HepG2 (cell line): ENCODE measurements around the gene LIME1. TPM values are rescaled to one million over a fixed set of nuclear protein-coding genes. Genes with fewer than 3 reads are reported as not detected.

Experiments used
- ARID5B ChIP-seq: IDR thresholded peaks from 2 replicates; pipeline ENCODE4 v1.4.0; 2020; ENCODE audit warnings: mild to moderate bottlenecking, missing genetic modification reagents
- PHF21A ChIP-seq: sonication (generic); formaldehyde crosslinking; IDR thresholded peaks from 2 replicates; pipeline ENCODE4 v1.5.0; 2020; ENCODE audit warnings: mild to moderate bottlenecking, missing genetic modification reagents
- ZNF354B ChIP-seq: sonication (generic); formaldehyde crosslinking; IDR thresholded peaks from 2 replicates; pipeline ENCODE4 v1.8.0; 2022; ENCODE audit warnings: mild to moderate bottlenecking, missing genetic modification reagents
- ZNF609 ChIP-seq: sonication (generic); formaldehyde crosslinking; IDR thresholded peaks from 2 replicates; pipeline ENCODE4 v1.4.0; 2020; ENCODE audit warnings: mild to moderate bottlenecking, missing genetic modification reagents, borderline replicate concordance
- ZNF740 ChIP-seq: sonication (generic); formaldehyde crosslinking; IDR thresholded peaks from 2 replicates; pipeline ENCODE4 v1.4.0; 2020; ENCODE audit warnings: missing genetic modification reagents
- ZNF761 ChIP-seq: sonication (generic); formaldehyde crosslinking; conservative IDR thresholded peaks from 2 replicates; pipeline ENCODE4 v1.4.0; 2020; ENCODE audit warnings: mild to moderate bottlenecking, missing genetic modification reagents
- ZSCAN20 ChIP-seq: sonication (generic); formaldehyde crosslinking; IDR thresholded peaks from 2 replicates; pipeline ENCODE4 v1.4.0; 2020; ENCODE audit warnings: missing genetic modification reagents, mild to moderate bottlenecking, borderline replicate concordance
- polyA plus RNA-seq, 8 experiments: library from polyadenylated mRNA; depleted of rRNA in 3 of 8; stranded (reverse) in 7 of 8; unstranded in 1 of 8; fragments of >200 nt; fragmentation: Illumina TruSeq in 4 of 8; extraction: Trizol in 4 of 8; gene quantifications; 2 replicates each; pipeline versions ENCODE4 v1.2.1 to v1.2.3, GENCODE V29; 2011 to 2016; ENCODE audit warnings: low read depth in 4 of 8, missing spikeins in 1 of 8, mixed read lengths in 1 of 8; ENCODE audit not compliant: insufficient read depth in 1 of 8
- total RNA-seq, 5 experiments: library from RNA; depleted of rRNA; stranded (reverse); fragments of >200 nt; fragmentation: Illumina TruSeq; extraction: Trizol; gene quantifications; 2 replicates each; pipeline ENCODE4 v1.2.3, GENCODE V29; 2016; ENCODE audit warnings: low read depth in 1 of 5
- TF ChIP-seq, protein P1 (sequence below): IDR thresholded peaks from 2 replicates; pipeline ENCODE4 v1.6.1; 2016; ENCODE audit warnings: missing compliant biosample characterization, missing genetic modification reagents, borderline replicate concordance
- TF ChIP-seq, protein P2 (sequence below): sonication (generic); formaldehyde crosslinking; IDR thresholded peaks from 2 replicates; pipeline ENCODE4 v1.9.0; 2022; ENCODE audit warnings: missing genetic modification reagents, mild to moderate bottlenecking, borderline replicate concordance

LIME1 gene
- total and polyA plus RNA-seq, 2 of the 13 experiments (the other 11 are each of a cell fraction or from before 2014, with no cell fraction given) = 13.0 to 61.5 TPM

- no peak for TF ChIP-seq ZNF609
- TF ChIP-seq, protein P1, sequence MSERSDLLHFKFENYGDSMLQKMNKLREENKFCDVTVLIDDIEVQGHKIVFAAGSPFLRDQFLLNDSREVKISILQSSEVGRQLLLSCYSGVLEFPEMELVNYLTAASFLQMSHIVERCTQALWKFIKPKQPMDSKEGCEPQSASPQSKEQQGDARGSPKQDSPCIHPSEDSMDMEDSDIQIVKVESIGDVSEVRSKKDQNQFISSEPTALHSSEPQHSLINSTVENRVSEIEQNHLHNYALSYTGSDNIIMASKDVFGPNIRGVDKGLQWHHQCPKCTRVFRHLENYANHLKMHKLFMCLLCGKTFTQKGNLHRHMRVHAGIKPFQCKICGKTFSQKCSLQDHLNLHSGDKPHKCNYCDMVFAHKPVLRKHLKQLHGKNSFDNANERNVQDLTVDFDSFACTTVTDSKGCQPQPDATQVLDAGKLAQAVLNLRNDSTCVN (CRISPR knock-in tag) = no peak
- TF ChIP-seq PHF21A (CRISPR knock-in tag) = no peak
- no peak for TF ChIP-seq ZNF740 (CRISPR knock-in tag)
- TF ChIP-seq, protein P2, sequence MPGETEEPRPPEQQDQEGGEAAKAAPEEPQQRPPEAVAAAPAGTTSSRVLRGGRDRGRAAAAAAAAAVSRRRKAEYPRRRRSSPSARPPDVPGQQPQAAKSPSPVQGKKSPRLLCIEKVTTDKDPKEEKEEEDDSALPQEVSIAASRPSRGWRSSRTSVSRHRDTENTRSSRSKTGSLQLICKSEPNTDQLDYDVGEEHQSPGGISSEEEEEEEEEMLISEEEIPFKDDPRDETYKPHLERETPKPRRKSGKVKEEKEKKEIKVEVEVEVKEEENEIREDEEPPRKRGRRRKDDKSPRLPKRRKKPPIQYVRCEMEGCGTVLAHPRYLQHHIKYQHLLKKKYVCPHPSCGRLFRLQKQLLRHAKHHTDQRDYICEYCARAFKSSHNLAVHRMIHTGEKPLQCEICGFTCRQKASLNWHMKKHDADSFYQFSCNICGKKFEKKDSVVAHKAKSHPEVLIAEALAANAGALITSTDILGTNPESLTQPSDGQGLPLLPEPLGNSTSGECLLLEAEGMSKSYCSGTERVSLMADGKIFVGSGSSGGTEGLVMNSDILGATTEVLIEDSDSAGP (CRISPR knock-in tag) = no peak
- TF ChIP-seq ZSCAN20 (CRISPR knock-in tag) = no peak
- no peak for TF ChIP-seq ZNF354B (CRISPR knock-in tag)
- no peak for TF ChIP-seq ZNF761
- TF ChIP-seq ARID5B = no peak
These were observed 11.8 kb downstream of the LIME1 start (continued) for GRCh38 chr20:63748070-63748933.
